ENCODE data around the gene TMEM151B. TPM values are rescaled to one million over a fixed set of nuclear protein-coding genes. Genes with fewer than 3 reads are reported as not detected.

Gene TMEM151B
- total and polyA plus RNA-seq, 2 of the 4 experiments (the other 2 are of a cell fraction): not detected

DNA sequence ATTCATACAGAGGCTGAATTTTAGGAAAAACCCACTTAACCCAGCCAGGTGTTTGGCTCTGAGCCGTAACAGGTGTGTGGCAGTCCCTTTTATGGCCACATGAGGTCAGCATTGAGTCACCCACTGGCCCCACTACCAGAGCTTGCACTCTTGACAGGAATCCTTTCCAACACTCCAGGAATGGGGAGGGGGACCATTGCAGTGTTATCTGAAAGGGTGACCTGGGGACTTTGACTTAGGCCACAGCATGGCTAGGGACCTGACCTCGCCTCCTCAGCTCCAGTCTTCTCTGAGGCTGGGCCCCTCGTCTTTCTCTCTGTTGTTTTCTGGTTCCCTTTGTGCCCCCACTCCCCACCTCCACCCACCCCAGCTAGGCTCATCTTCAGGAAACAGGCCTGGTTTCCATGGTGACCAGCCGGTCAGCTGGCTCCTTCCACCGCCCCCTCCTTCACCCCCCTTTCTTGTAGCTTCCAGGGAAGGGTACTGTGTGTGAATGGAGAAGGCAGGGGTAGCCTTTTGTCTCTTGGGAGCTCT, 2.1 kb upstream of the TMEM151B start:
- H3K4ac ChIP-seq (ENCODE audit: low read depth, low read length): no peak overlapping the region
- POLR2A ChIA-PET (ENCODE audit: unreplicated experiment): interaction anchor here (0.6 to 0.7 kb wide), 3 partner anchors 20 to 110 kb away, joined by 7 to 13 read pairs (median 10); no protein-coding TSS in a partner anchor
- no peak overlapping the region for H3K14ac ChIP-seq (replicated peaks; ENCODE audit: low read depth, low read length)
- no peak overlapping the region for H3K56ac ChIP-seq (ENCODE audit: extremely low read depth, insufficient read depth, low read length)
- H3K79me1 ChIP-seq (ENCODE audit: low read depth in 1 of 2, low read length in 2 of 2): peaks cover 15 to 18% of the 10 kb centered on the region in 2 experiments
- CTCF ChIA-PET: interaction anchor here (0.5 to 1.4 kb wide), 10 partner anchors 30 to 1669 kb away, joined by 3 to 12 read pairs (median 3); no protein-coding TSS in a partner anchor
- no TSS peak for BruUV-seq (replicated peaks)
- H3K9me3 ChIP-seq (ENCODE audit: control insufficient read depth, insufficient read depth, low read length): no peaks in the 10 kb centered on the region
- H4K8ac ChIP-seq (ENCODE audit: low read depth in 2 of 2, low read length in 2 of 2): no peak overlapping the region
- DNase-seq (peak; percentile 46), ATAC-seq (ENCODE audit: low read depth) (no peak)
- no peak overlapping the region for H3K4me2 ChIP-seq (ENCODE audit: low read depth, low read length)
- no peak overlapping the region for H4K5ac ChIP-seq (ENCODE audit: low read depth, low read length)
- H4K20me1 ChIP-seq (ENCODE audit: insufficient read depth, low read length): peaks cover 9% of the 10 kb centered on the region; the same call in 1 of the 2 replicates
- H2AK5ac ChIP-seq (ENCODE audit: low read depth, low read length): no peak overlapping the region
- H3K36me3 ChIP-seq (ENCODE audit: control insufficient read depth, insufficient read depth, low read length): no peaks in the 10 kb centered on the region
- H3K27ac ChIP-seq (ENCODE audit: insufficient read depth, low read length): no peak overlapping the region
- dilution Hi-C loops (cut with HindIII; ENCODE audit: low sequenced_read_pairs, unreplicated experiment) (no loop called here), intact Hi-C loops (cut with micrococcal nuclease) (loop anchor here (1.0 kb wide), 2 partner anchors 36 to 70 kb away; no protein-coding TSS in a partner anchor), in situ Hi-C loops (cut with MboI; ENCODE audit: low sequenced_read_pairs) (no loop called here)
- H3K4me1 ChIP-seq (ENCODE audit: control insufficient read depth, insufficient read depth, low read length): peaks cover 13% of the 10 kb centered on the region
- TF ChIP-seq MAFK (IDR thresholded peaks at IDR 0.05; ENCODE audit: low read depth, low read length): no peak
- TF ChIP-seq RAD21 (IDR thresholded peaks at IDR 0.05; ENCODE audit: low read length): peak; percentile 89
- peak; percentile 78 for TF ChIP-seq SMC3 (IDR thresholded peaks at IDR 0.05; ENCODE audit: low read depth, low read length)
- TF ChIP-seq BHLHE40 (IDR thresholded peaks at IDR 0.05; ENCODE audit: low read depth, low read length): no peak
- TF ChIP-seq, protein P1, sequence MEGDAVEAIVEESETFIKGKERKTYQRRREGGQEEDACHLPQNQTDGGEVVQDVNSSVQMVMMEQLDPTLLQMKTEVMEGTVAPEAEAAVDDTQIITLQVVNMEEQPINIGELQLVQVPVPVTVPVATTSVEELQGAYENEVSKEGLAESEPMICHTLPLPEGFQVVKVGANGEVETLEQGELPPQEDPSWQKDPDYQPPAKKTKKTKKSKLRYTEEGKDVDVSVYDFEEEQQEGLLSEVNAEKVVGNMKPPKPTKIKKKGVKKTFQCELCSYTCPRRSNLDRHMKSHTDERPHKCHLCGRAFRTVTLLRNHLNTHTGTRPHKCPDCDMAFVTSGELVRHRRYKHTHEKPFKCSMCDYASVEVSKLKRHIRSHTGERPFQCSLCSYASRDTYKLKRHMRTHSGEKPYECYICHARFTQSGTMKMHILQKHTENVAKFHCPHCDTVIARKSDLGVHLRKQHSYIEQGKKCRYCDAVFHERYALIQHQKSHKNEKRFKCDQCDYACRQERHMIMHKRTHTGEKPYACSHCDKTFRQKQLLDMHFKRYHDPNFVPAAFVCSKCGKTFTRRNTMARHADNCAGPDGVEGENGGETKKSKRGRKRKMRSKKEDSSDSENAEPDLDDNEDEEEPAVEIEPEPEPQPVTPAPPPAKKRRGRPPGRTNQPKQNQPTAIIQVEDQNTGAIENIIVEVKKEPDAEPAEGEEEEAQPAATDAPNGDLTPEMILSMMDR (conservative IDR thresholded peaks at IDR 0.05; ENCODE audit: low read depth, low read length): peak; percentile 90
- no peak overlapping the region for H4K91ac ChIP-seq (ENCODE audit: insufficient read depth, low read depth, low read length)
- H2AK9ac ChIP-seq (replicated peaks; ENCODE audit: low read depth, low read length, poor library complexity): no peak overlapping the region
- no peak overlapping the region for H2AFZ ChIP-seq (replicated peaks; ENCODE audit: low read length, poor library complexity)
- H3K27me3 ChIP-seq (ENCODE audit: control insufficient read depth, insufficient read depth, low read length): peaks cover 46% of the 10 kb centered on the region
- H3K9ac ChIP-seq (ENCODE audit: low read depth, low read length): no peak overlapping the region
- no peak overlapping the region for H2BK120ac ChIP-seq (ENCODE audit: low read depth, low read length)
- no peak overlapping the region for H2BK20ac ChIP-seq (ENCODE audit: low read depth, low read length)
- 0% methylated on average over 2 of the region's 5 CpGs; no CpG with 5 or more reads in 1 of the 2 experiments for WGBS, 2 experiments (ENCODE audit: extremely low coverage in 2 of 2, insufficient read length in 1 of 2)
- H3K9me1 ChIP-seq (ENCODE audit: insufficient read depth, low read length): peaks cover 3% of the 10 kb centered on the region; the same call in 1 of the 2 replicates
- H3K23ac ChIP-seq (ENCODE audit: low read depth, low read length): no peak overlapping the region
- H3K4me3 ChIP-seq (ENCODE audit: insufficient read depth, low read depth, low read length): no peak overlapping the region
- H3K18ac ChIP-seq (ENCODE audit: low read depth, low read length): no peak overlapping the region
- no peak overlapping the region for H2BK15ac ChIP-seq (ENCODE audit: low read depth, low read length)
- no peak overlapping the region for H2BK5ac ChIP-seq (ENCODE audit: low read depth, low read length, poor library complexity, severe bottlenecking)
